SK-N-SH (cell line): ENCODE data around the gene THTPA.

Source experiments
- EP300 ChIP-seq, 2 experiments: IDR thresholded peaks; 2 replicates each; pipeline versions ENCODE4 v1.4.0 to v1.6.1; 2012; ENCODE audit warnings: borderline replicate concordance in 1 of 2, low read depth in 1 of 2, low read length in 1 of 2
- EZH2phosphoT487 ChIP-seq: fragments of 200-600 bp; sonication (generic); IDR thresholded peaks from 2 replicates; pipeline ENCODE4 v1.6.1; 2017; ENCODE audit warnings: low read depth, mixed run types, mild to moderate bottlenecking, antibody characterized with exemption, moderate library complexity, borderline replicate concordance
- JUND ChIP-seq: IDR thresholded peaks from 2 replicates; pipeline ENCODE4 v1.4.0; 2012
- POLR2AphosphoS5 ChIP-seq: IDR thresholded peaks from 2 replicates; pipeline ENCODE4 v1.6.1; 2012; ENCODE audit warnings: low read depth, low read length
- RFX5 ChIP-seq: IDR thresholded peaks from 2 replicates; pipeline ENCODE4 v1.6.1; 2012; ENCODE audit warnings: mild to moderate bottlenecking, improper control_type of control experiment, low read length
- RXRA ChIP-seq: IDR thresholded peaks from 2 replicates; pipeline ENCODE4 v1.4.0; 2012; ENCODE audit warnings: low read depth, mild to moderate bottlenecking, borderline replicate concordance
- SIN3A ChIP-seq: IDR thresholded peaks from 2 replicates; pipeline ENCODE4 v1.6.1; 2012; ENCODE audit warnings: low read depth, mild to moderate bottlenecking, low read length, moderate library complexity, borderline replicate concordance
- TF ChIP-seq, protein P1 (sequence below): fragments of 150-350 bp; IDR thresholded peaks from 2 replicates; pipeline ENCODE4 v1.6.1; 2017; ENCODE audit warnings: antibody characterized with exemption, low read length, low read depth, borderline replicate concordance
- TF ChIP-seq, protein P2 (sequence below): fragments of 200-600 bp; sonication (generic); IDR thresholded peaks from 2 replicates; pipeline ENCODE4 v1.6.1; 2017; ENCODE audit warnings: antibody characterized with exemption, mild to moderate bottlenecking, moderate library complexity

DNA sequence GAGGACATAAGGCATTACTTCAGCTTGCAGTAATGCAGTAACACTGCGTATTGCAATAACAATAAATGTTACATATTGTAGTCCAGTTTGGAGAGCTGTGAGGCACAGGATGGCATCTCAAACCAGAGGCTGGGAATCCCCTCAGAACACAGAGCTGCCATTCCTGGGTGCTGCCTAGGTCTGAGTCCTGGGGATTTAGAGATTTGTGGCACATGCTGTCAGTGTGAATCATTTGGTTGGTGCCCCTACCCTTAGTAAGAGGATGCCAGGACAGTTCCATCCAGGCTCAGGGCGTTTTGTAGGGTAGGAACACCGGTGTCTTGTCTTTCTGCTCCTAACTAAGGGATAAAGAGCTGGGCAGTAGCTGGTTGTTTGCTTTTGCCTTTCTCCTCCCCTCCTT lies 27.1 kb upstream of the THTPA start:
- TF ChIP-seq, protein P1, sequence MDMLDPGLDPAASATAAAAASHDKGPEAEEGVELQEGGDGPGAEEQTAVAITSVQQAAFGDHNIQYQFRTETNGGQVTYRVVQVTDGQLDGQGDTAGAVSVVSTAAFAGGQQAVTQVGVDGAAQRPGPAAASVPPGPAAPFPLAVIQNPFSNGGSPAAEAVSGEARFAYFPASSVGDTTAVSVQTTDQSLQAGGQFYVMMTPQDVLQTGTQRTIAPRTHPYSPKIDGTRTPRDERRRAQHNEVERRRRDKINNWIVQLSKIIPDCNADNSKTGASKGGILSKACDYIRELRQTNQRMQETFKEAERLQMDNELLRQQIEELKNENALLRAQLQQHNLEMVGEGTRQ, result no peak
- TF ChIP-seq, protein P2, sequence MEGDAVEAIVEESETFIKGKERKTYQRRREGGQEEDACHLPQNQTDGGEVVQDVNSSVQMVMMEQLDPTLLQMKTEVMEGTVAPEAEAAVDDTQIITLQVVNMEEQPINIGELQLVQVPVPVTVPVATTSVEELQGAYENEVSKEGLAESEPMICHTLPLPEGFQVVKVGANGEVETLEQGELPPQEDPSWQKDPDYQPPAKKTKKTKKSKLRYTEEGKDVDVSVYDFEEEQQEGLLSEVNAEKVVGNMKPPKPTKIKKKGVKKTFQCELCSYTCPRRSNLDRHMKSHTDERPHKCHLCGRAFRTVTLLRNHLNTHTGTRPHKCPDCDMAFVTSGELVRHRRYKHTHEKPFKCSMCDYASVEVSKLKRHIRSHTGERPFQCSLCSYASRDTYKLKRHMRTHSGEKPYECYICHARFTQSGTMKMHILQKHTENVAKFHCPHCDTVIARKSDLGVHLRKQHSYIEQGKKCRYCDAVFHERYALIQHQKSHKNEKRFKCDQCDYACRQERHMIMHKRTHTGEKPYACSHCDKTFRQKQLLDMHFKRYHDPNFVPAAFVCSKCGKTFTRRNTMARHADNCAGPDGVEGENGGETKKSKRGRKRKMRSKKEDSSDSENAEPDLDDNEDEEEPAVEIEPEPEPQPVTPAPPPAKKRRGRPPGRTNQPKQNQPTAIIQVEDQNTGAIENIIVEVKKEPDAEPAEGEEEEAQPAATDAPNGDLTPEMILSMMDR, result no peak
- TF ChIP-seq JUND, result no peak
- TF ChIP-seq POLR2AphosphoS5, result no peak
- TF ChIP-seq SIN3A, result no peak
- TF ChIP-seq RXRA, result no peak
- no peak for TF ChIP-seq RFX5
- no peak for TF ChIP-seq EP300 (IDR thresholded peaks at IDR 0.05; ENCODE audit: borderline replicate concordance in 1 of 2, low read depth in 1 of 2, low read length in 1 of 2)
- no peak for TF ChIP-seq EZH2phosphoT487
